Astrocyte of the cerebellum (primary cell): ENCODE data around the gene KCNK13.
"Not testable (repeated sequence)": the region's sequence is repeated elsewhere in the genome, so short reads cannot be mapped to it uniquely, and the experiment has no call there.

Experiments
- DNase-seq: peaks from one replicate; pipeline ENCODE4 v3.0.0-alpha.2; 2011; ENCODE audit warnings: low read depth
- H3K4me3 ChIP-seq: 2 replicates; pipeline ENCODE4 v1.5.1; 2011; ENCODE audit warnings: mild to moderate bottlenecking, low read depth, low read length, moderate library complexity
- CTCF ChIP-seq: IDR thresholded peaks from 2 replicates; pipeline ENCODE4 v1.5.1; 2012; ENCODE audit warnings: low read length, low read depth, moderate library complexity, mild to moderate bottlenecking; ENCODE audit errors: missing control alignments
- in situ Hi-C: cut with HindIII; loops from 2 replicates; pipeline ENCODE4 v1.10.0; 2017; ENCODE audit warnings: low sequenced_read_pairs

The KCNK13 gene

DNA sequence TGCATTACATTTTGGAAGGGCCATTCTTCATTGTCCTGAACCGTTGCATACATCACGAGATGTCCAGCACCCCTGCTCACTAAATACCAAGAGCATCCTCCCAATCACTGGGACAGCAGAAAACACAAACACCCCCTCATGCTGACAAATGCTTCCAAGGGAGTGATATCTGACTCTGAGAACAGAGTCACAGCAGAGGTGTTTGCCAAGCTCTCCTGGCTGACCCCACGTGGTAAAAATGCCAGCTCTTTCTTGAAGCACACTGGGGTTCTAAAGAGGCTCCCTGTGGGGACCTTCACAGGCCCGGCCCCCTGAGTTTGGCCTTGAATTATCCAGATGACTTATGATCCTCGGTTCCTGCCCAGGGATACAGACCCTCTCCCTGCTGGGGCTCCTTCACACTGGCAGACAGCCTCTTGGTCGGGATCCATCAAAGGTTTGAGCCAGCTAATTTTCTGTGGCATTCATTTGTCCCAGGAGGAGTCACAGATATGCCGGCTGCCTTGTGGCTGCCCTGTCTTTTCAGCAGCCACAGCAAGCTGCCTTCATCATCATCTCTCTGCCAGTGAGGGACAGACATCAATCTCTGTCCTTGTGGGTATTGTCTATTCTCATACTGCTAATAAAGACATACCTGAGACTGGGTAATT, 151.4 kb downstream of the KCNK13 start:
- no peak overlapping the region for H3K4me3 ChIP-seq
- no peak for DNase-seq

DNA sequence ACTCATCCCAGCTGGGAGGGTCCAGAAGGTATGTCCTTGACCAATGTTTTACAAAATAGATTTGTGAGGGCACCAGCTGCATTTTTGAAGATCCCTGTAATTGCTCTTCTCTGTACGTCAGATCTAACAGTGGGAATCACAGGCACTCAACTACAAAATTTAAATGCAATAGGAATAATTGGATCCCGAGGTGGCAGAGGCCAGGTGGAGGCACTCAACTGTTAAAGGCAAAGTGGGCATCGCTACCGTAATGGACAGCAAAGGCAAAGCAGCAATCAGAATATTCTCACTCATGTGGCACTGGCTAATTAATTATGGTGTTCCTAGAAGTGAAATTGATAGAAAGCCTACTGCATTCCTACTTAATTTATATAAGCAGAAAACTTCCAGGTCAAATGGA, 166.7 kb downstream of the KCNK13 start:
- no peak for DNase-seq
- no peak overlapping the region for H3K4me3 ChIP-seq
- in situ Hi-C loops: no loop called here
- no peak for TF ChIP-seq CTCF

More for the DNA sequence above, 151.4 kb downstream of the KCNK13 start:
- in situ Hi-C loops: no loop called here
- no peak for TF ChIP-seq CTCF

- H3K4me3 ChIP-seq, in situ Hi-C loops, DNase-seq: not testable (repeated sequence)
Observed at GRCh38 chr14:90229942-90230341, 168.1 kb downstream of the KCNK13 start.
